HCT116 (cell line): ENCODE measurements around the gene KLHL17. TPM values are rescaled to one million over a fixed set of nuclear protein-coding genes. Genes with fewer than 3 reads are reported as not detected.

Source experiments
- ATAC-seq: fragments of 200-7000 bp; cut with Tn5 transposase; 2 replicates; pipeline ENCODE4 v1.9.1; 2020; ENCODE audit warnings: mild to moderate bottlenecking, moderate library complexity
- BruUV-seq: library from RNA; stranded (reverse); fragments of 400-500 nt; replicated peaks from 2 replicates; lab custom pipeline; 2021; lab: Mats Ljungman, UMichigan
- CTCF ChIA-PET: fragments of 300-600 bp; sonication (Branson Sonifier 250); formaldehyde crosslinking; loops from one replicate; lab custom pipeline; 2021; ENCODE audit warnings: antibody characterized with exemption; lab: Charles Lee
- POLR2A ChIA-PET: fragments of 300-600, 350-600 bp; sonication (Branson Sonifier 250); formaldehyde crosslinking; loops from one replicate; lab custom pipeline; 2021; ENCODE audit warnings: antibody characterized with exemption; lab: Charles Lee
- RAD21 ChIA-PET, 2 experiments: fragments of 300-600 bp; sonication (Branson Sonifier 250); formaldehyde crosslinking; loops; one replicate each; lab custom pipeline; 2023; ENCODE audit warnings: low total read pairs in 2 of 2; ENCODE audit not compliant: uncharacterized antibody in 2 of 2, unreplicated experiment in 2 of 2, low non-redundant PET in 1 of 2; lab: Charles Lee
- DNase-seq: peaks from one replicate; pipeline ENCODE4 v3.0.0-alpha.2; 2010; ENCODE audit warnings: low read depth, low spot score
- H2AFZ ChIP-seq: fragments of 200-600 bp; shearing (Covaris generic), sonication (generic); 2 replicates; pipeline ENCODE4 v1.6.1; 2017; ENCODE audit warnings: low read depth, mixed run types, mixed read lengths, antibody characterized with exemption, low read length; ENCODE audit not compliant: poor library complexity, severe bottlenecking
- H3K27ac ChIP-seq: 2 replicates; pipeline ENCODE4 v1.5.1; 2012; ENCODE audit warnings: low read depth, low read length
- H3K27me3 ChIP-seq: fragments of 200-600 bp; sonication (generic); 2 replicates; pipeline ENCODE4 v1.6.1; 2016; ENCODE audit warnings: mixed run types, low read length, mixed read lengths; ENCODE audit not compliant: insufficient read depth
- H3K36me3 ChIP-seq, 2 experiments: fragments of 200-500 bp in 1 of 2; fragments of 200-600 bp in 1 of 2; sonication (Bioruptor generic) in 1 of 2; sonication (generic) in 1 of 2; 2 replicates each; pipeline versions ENCODE4 v1.5.1 to v1.6.1; 2014 to 2016; ENCODE audit warnings: low read length in 2 of 2, inconsistent platforms in 1 of 2, mixed read lengths in 1 of 2, mixed run types in 1 of 2; ENCODE audit not compliant: insufficient read depth in 2 of 2, control insufficient read depth in 1 of 2
- H3K4me1 ChIP-seq, 2 experiments: fragments of 200-600 bp in 1 of 2; sonication (generic) in 1 of 2; 2 replicates each; pipeline versions ENCODE4 v1.5.1 to v1.6.1; 2012 to 2017; ENCODE audit warnings: low read length in 2 of 2, inconsistent platforms in 1 of 2, mild to moderate bottlenecking in 1 of 2, mixed read lengths in 1 of 2, mixed run types in 1 of 2, moderate library complexity in 1 of 2; ENCODE audit not compliant: insufficient read depth in 2 of 2, control insufficient read depth in 1 of 2
- H3K4me2 ChIP-seq: fragments of 200-600 bp; sonication (generic); 2 replicates; pipeline ENCODE4 v1.6.1; 2017; ENCODE audit warnings: mixed run types, low read length, mixed read lengths
- H3K4me3 ChIP-seq, 2 experiments: fragments of 200-600 bp in 1 of 2; sonication (generic) in 1 of 2; replicated peaks in 1 of 2; 2 replicates each; pipeline ENCODE4 v1.5.1; 2011 to 2016; ENCODE audit warnings: low read length in 2 of 2, control low read depth in 1 of 2, low read depth in 1 of 2, mild to moderate bottlenecking in 1 of 2, mixed read lengths in 1 of 2, mixed run types in 1 of 2
- H3K79me2 ChIP-seq: fragments of 200-600 bp; sonication (generic); 2 replicates; pipeline ENCODE4 v1.6.1; 2017; ENCODE audit warnings: mild to moderate bottlenecking, mixed run types, low read length, moderate library complexity, mixed read lengths; ENCODE audit not compliant: insufficient read depth
- H3K9ac ChIP-seq: fragments of 200-600 bp; sonication (generic); 2 replicates; pipeline ENCODE4 v1.6.1; 2016; ENCODE audit warnings: low read length, mixed read lengths
- H3K9me2 ChIP-seq: fragments of 200-600 bp; sonication (generic), shearing (Covaris generic); 2 replicates; pipeline ENCODE4 v1.6.1; 2017; ENCODE audit warnings: mixed run types, mild to moderate bottlenecking, moderate library complexity; ENCODE audit not compliant: insufficient read depth
- H3K9me3 ChIP-seq, 2 experiments: fragments of 200-500 bp in 1 of 2; fragments of 200-600 bp in 1 of 2; sonication (Bioruptor generic) in 1 of 2; sonication (generic) in 1 of 2; 2 replicates each; pipeline ENCODE4 v1.6.1; 2014 to 2017; ENCODE audit warnings: low read length in 2 of 2, mixed read lengths in 2 of 2, inconsistent platforms in 1 of 2, low read depth in 1 of 2, mild to moderate bottlenecking in 1 of 2, mixed run types in 1 of 2, moderate library complexity in 1 of 2; ENCODE audit not compliant: control insufficient read depth in 1 of 2, insufficient read depth in 1 of 2
- H4K20me1 ChIP-seq: fragments of 200-600 bp; sonication (generic), shearing (Covaris generic); 2 replicates; pipeline ENCODE4 v1.6.1; 2017; ENCODE audit warnings: mixed run types, mild to moderate bottlenecking, moderate library complexity; ENCODE audit not compliant: insufficient read depth
- EGR1 ChIP-seq: IDR thresholded peaks from 2 replicates; pipeline ENCODE4 v1.6.1; 2012; ENCODE audit warnings: low read depth
- ELF1 ChIP-seq: IDR thresholded peaks from 2 replicates; pipeline ENCODE4 v1.6.1; 2012; ENCODE audit warnings: low read depth, borderline replicate concordance
- JUND ChIP-seq: IDR thresholded peaks from 2 replicates; pipeline ENCODE4 v1.6.1; 2012
- MAX ChIP-seq: IDR thresholded peaks from 2 replicates; pipeline ENCODE4 v1.6.1; 2012
- RAD21 ChIP-seq: IDR thresholded peaks from 2 replicates; pipeline ENCODE4 v1.6.1; 2012; ENCODE audit warnings: low read depth, mild to moderate bottlenecking
- SP1 ChIP-seq: IDR thresholded peaks from 2 replicates; pipeline ENCODE4 v1.6.1; 2012; ENCODE audit warnings: low read depth
- SRF ChIP-seq: IDR thresholded peaks from 2 replicates; pipeline ENCODE4 v1.6.1; 2012; ENCODE audit warnings: low read depth
- YY1 ChIP-seq: IDR thresholded peaks from 2 replicates; pipeline ENCODE4 v1.6.1; 2011; ENCODE audit warnings: low read length, low read depth, moderate library complexity, mild to moderate bottlenecking; ENCODE audit not compliant: insufficient replicate concordance; ENCODE audit errors: extremely low read depth
- ZFX ChIP-seq: fragments of 450-650 bp; IDR thresholded peaks from 2 replicates; pipeline ENCODE4 v1.6.1; 2017
- intact Hi-C: fragments of 100-400 bp; cut with micrococcal nuclease; formaldehyde crosslinking; loops from 2 replicates; pipeline ENCODE4 v1.10.0; 2022
- total RNA-seq: library from RNA; stranded (reverse); gene quantifications from one replicate; pipeline ENCODE4 v1.2.1, GENCODE V29; 2021; ENCODE audit not compliant: unreplicated experiment
- TF ChIP-seq, protein P1 (sequence below): IDR thresholded peaks from 2 replicates; pipeline ENCODE4 v1.6.1; 2011; ENCODE audit warnings: mild to moderate bottlenecking, low read length, moderate library complexity; ENCODE audit not compliant: insufficient replicate concordance; ENCODE audit errors: extremely low read depth

KLHL17 gene
- total RNA-seq, 1 experiment from 2014 or later, result 100.0 TPM

- ATAC-seq (no peak), DNase-seq (no peak)
- H2AFZ ChIP-seq, result no peak overlapping the region
- no TSS peak for BruUV-seq
- H3K9ac ChIP-seq, result no peak overlapping the region
- no peaks in the 10 kb centered on the region for H3K36me3 ChIP-seq
- POLR2A ChIA-PET, result no interaction called here
- H3K4me1 ChIP-seq, result peaks cover 28 to 29% of the 10 kb centered on the region in 2 experiments
- no peaks in the 10 kb centered on the region for H3K9me2 ChIP-seq
- no peak overlapping the region for H3K27ac ChIP-seq
- RAD21 ChIA-PET, result no interaction called here
- H3K27me3 ChIP-seq, result peaks cover 40% of the 10 kb centered on the region; the same call in 1 of the 2 replicates
- H3K4me3 ChIP-seq, result no peak overlapping the region
- H3K79me2 ChIP-seq, result no peaks in the 10 kb centered on the region
- no peaks in the 10 kb centered on the region for H4K20me1 ChIP-seq
- H3K9me3 ChIP-seq, result no peaks in the 10 kb centered on the region
- intact Hi-C loops, result no loop called here
- TF ChIP-seq MAX (no peak), YY1 (no peak), ZFX (no peak), SP1 (no peak), EGR1 (no peak), ELF1 (no peak), RAD21 (no peak), SRF (no peak), JUND (no peak)
- TF ChIP-seq, protein P1, sequence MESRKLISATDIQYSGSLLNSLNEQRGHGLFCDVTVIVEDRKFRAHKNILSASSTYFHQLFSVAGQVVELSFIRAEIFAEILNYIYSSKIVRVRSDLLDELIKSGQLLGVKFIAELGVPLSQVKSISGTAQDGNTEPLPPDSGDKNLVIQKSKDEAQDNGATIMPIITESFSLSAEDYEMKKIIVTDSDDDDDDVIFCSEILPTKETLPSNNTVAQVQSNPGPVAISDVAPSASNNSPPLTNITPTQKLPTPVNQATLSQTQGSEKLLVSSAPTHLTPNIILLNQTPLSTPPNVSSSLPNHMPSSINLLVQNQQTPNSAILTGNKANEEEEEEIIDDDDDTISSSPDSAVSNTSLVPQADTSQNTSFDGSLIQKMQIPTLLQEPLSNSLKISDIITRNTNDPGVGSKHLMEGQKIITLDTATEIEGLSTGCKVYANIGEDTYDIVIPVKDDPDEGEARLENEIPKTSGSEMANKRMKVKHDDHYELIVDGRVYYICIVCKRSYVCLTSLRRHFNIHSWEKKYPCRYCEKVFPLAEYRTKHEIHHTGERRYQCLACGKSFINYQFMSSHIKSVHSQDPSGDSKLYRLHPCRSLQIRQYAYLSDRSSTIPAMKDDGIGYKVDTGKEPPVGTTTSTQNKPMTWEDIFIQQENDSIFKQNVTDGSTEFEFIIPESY, result no peak
- H3K4me2 ChIP-seq, result no peak overlapping the region
- CTCF ChIA-PET, result no interaction called here
These were observed 42.0 kb upstream of the KLHL17 start for GRCh38 chr1:918353-918752.
